ENCODE measurements around the gene ACOXL.
A peak's percentile ranks its signal among the peaks of the same experiment; 100 is the strongest.

ACOXL gene

DNA sequence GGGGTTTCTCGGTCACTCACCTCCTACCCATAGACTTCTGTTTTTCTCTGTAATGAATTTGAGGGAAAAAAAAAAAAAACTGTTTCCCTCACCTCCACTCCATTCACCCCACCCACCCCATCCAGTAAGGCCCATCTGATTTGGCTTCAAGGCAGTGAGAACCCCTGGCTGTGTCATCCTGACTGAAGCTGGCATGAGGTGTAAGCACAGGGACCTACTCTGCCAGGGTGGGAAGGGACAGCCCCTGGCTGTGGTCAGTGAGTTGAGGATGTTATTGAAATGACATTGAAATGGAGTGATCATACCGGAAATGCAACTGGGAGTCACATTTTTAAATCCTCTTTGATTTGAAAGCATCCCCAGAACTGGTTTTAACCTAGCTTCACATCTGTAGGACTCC is 369.2 kb downstream of the ACOXL start:
- no peak overlapping the region for H3K4me3 ChIP-seq (ENCODE audit: low read length)

DNA sequence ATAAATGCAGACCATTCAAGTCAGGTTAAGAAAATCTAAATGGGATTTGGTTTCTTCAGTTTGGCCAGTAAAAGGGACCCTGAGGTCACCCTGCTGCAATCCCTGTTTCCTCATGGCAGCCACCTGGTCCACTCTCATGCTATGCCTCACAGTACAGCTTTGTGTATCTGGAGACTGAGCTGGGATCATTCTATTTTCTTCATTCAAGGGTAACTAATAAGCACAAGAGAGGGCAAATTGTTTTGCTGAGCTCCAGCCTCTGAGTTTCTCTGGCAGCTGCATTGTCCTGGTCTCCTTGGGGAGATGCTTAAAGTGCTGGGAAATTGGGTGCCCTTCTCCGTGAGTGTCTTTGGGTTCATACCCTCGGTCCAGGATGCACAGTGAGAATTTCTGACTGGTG is 369.8 kb downstream of the ACOXL start:
- no CpG with 5 or more reads among the region's 2 CpGs for WGBS (ENCODE audit: insufficient coverage, insufficient read length)
- H3K27me3 ChIP-seq (ENCODE audit: control insufficient read depth, insufficient read depth, low read length) = no peaks in the 10 kb centered on the region
- no peaks in the 10 kb centered on the region for H3K9me3 ChIP-seq (ENCODE audit: control insufficient read depth, insufficient read depth, low read length)
- H3K27ac ChIP-seq (ENCODE audit: low read length) = no peak overlapping the region
- no peak overlapping the region for H3K4me3 ChIP-seq (ENCODE audit: low read length)
- no peak for DNase-seq (ENCODE audit: low read depth, low spot score)
- no peaks in the 10 kb centered on the region for H3K4me1 ChIP-seq (ENCODE audit: control insufficient read depth, insufficient read depth, low read length)
- H3K36me3 ChIP-seq (ENCODE audit: control insufficient read depth, insufficient read depth, low read length) = no peaks in the 10 kb centered on the region

More for the DNA sequence above, 369.2 kb downstream of the ACOXL start:
- Histone ChIP-seq H3K4me1 (ENCODE audit: control insufficient read depth, insufficient read depth, low read length) (no peaks in the 10 kb centered on the region), H3K9me3 (ENCODE audit: control insufficient read depth, insufficient read depth, low read length) (no peaks in the 10 kb centered on the region), H3K36me3 (ENCODE audit: control insufficient read depth, insufficient read depth, low read length) (no peaks in the 10 kb centered on the region), H3K27ac (ENCODE audit: low read length) (no peak overlapping the region), H3K27me3 (ENCODE audit: control insufficient read depth, insufficient read depth, low read length) (no peaks in the 10 kb centered on the region)
- WGBS (ENCODE audit: insufficient coverage, insufficient read length) = no CpG with 5 or more reads among the region's 2 CpGs
- no peak for DNase-seq (ENCODE audit: low read depth, low spot score)

DNA sequence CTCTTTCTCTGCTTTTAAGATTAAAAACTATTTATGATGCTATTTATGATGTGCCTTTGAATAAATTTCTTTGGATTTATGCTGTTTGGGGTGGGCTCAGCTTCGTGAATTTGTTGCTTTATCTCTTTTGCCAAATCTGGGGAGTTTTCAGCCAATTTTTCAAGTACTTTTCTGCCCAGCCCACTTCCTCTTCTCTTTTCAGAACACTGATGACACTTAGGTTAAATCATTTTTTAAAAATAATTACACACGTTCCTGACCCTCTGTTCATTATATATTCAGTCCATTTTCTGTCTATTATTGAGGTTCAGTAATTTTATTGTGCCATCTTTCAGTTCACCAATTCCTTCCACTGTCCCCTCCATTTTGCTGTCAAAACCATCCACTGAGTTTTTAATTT is 373.6 kb downstream of the ACOXL start:
- no peaks in the 10 kb centered on the region for H3K9me3 ChIP-seq (ENCODE audit: control insufficient read depth, insufficient read depth, low read length)
- no peak for DNase-seq (ENCODE audit: low read depth, low spot score)
- H3K4me3 ChIP-seq (ENCODE audit: low read length) = no peak overlapping the region

DNA sequence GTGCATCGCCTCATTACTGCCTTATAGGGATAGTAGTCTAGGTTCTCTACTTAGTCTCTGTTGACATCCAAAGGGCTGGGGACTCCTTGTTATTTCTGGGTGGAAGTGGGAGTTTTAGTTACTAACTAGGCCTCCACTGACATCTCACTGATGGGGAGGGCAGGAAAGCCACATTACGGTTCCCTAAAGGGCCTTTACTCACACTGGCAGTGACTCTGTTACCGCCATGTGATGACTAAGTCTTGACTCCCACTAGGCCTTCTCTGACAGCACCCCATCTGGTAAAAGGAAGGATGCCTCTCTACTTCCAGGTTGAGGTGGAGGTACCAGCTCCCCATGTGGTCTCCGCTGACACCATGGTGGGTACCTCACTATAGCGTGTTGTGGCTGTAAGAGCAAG is 374.3 kb downstream of the ACOXL start:
- H3K27me3 ChIP-seq (ENCODE audit: control insufficient read depth, insufficient read depth, low read length) = no peaks in the 10 kb centered on the region
- H3K36me3 ChIP-seq (ENCODE audit: control insufficient read depth, insufficient read depth, low read length) = no peaks in the 10 kb centered on the region
- WGBS (ENCODE audit: insufficient coverage, insufficient read length) = no CpG with 5 or more reads among the region's 5 CpGs
- no peak for DNase-seq (ENCODE audit: low read depth, low spot score)
- H3K4me1 ChIP-seq (ENCODE audit: control insufficient read depth, insufficient read depth, low read length) = no peaks in the 10 kb centered on the region
- no peak overlapping the region for H3K27ac ChIP-seq (ENCODE audit: low read length)
- H3K9me3 ChIP-seq (ENCODE audit: control insufficient read depth, insufficient read depth, low read length) = no peaks in the 10 kb centered on the region
- no peak overlapping the region for H3K4me3 ChIP-seq (ENCODE audit: low read length)

More for the DNA sequence above, 373.6 kb downstream of the ACOXL start:
- no peaks in the 10 kb centered on the region for H3K36me3 ChIP-seq (ENCODE audit: control insufficient read depth, insufficient read depth, low read length)
- H3K27ac ChIP-seq (ENCODE audit: low read length) = no peak overlapping the region
- no CpG with 5 or more reads among the region's 2 CpGs for WGBS (ENCODE audit: insufficient coverage, insufficient read length)
- no peaks in the 10 kb centered on the region for H3K4me1 ChIP-seq (ENCODE audit: control insufficient read depth, insufficient read depth, low read length)
- no peaks in the 10 kb centered on the region for H3K27me3 ChIP-seq (ENCODE audit: control insufficient read depth, insufficient read depth, low read length)

DNA sequence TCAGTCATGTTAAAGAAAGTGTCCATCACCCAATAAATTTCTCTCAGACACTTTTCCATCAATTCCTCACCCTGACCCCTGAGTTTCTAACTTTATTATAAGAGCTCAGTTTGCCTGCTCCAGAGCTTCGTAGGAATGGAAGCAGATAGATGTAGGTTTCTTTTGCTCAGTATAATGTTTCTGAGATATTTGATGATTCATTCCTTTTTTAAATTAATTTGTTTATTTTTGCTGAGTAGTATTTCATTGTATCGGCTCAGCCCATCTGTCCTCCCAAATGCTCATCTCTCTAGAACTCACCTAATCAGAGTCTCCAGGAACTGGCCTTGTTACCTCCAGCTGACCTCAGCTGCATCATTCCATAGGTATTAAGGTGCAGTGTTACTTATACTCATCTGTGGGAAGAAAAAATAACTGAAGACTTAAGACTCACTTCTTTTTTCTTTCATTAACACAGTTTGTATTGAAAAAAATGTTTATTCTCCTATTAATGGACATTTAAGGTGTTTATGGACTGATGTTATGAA is 376.4 kb downstream of the ACOXL start:
- Histone ChIP-seq H3K4me3 (ENCODE audit: low read length) (no peak overlapping the region), H3K27ac (ENCODE audit: low read length) (no peak overlapping the region)

DNA sequence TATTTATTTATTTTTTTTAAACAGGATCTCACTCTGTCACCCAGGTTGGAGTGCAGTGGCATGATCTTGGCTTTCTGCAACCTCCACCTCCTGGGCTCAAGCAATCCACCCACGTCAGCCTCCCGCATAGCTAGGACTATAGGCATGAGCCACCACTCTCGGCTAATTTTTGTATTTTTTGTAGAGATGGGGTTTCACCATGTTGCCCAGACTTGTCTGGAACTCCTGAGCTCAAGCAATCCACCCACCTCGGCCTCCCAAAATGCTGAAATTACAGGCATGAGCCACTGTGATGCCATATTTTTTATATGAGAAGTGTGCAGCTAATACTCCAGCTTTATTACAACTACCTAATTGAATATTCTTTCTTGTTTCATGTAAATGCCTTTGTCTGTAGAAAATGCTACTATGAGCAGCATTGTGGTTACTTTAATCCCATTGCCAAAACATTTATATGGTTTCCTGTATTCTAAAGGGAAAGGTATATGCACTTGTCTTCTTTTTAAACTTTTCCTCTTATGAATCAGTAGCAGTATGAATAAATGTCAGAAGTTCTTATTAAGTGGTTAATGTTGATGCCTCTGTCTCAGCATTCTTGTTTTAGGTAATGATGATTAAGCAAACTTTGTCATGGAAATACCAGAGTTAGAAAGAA is 378.9 kb downstream of the ACOXL start:
- no peak overlapping the region for H3K4me3 ChIP-seq (ENCODE audit: low read length)
- no CpG with 5 or more reads among the region's 4 CpGs for WGBS (ENCODE audit: insufficient coverage, insufficient read length)
- H3K36me3 ChIP-seq (ENCODE audit: control insufficient read depth, insufficient read depth, low read length) = no peaks in the 10 kb centered on the region

More for the DNA sequence above, 376.4 kb downstream of the ACOXL start:
- Histone ChIP-seq H3K27me3 (ENCODE audit: control insufficient read depth, insufficient read depth, low read length) (no peaks in the 10 kb centered on the region), H3K9me3 (ENCODE audit: control insufficient read depth, insufficient read depth, low read length) (no peaks in the 10 kb centered on the region), H3K4me1 (ENCODE audit: control insufficient read depth, insufficient read depth, low read length) (no peaks in the 10 kb centered on the region), H3K36me3 (ENCODE audit: control insufficient read depth, insufficient read depth, low read length) (no peaks in the 10 kb centered on the region)
- no peak for DNase-seq (ENCODE audit: low read depth, low spot score)
- WGBS (ENCODE audit: insufficient coverage, insufficient read length) = no CpG with 5 or more reads among the region's 2 CpGs

DNA sequence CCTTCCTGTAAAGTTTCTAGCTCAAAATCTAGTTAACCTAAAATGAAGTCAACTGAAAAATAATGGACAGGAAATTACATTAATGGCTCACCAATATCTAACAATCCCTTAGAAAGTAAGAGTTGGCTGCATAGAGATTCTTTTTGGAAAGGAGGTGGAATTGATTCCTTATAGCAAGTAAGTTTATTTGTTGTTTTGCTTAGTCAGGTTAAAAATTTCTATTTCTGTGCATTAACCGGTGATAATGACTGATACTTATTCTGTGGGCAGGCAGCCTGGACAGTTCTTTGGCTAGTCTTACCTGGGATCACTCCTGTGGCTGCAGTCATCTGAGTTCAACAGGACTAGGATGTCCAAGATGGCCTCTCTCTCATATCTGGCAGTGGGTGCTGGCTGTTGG is 381.5 kb downstream of the ACOXL start:
- H3K36me3 ChIP-seq (ENCODE audit: control insufficient read depth, insufficient read depth, low read length) = no peaks in the 10 kb centered on the region
- H3K4me3 ChIP-seq (ENCODE audit: low read length) = no peak overlapping the region
- no peak overlapping the region for H3K27ac ChIP-seq (ENCODE audit: low read length)
- H3K27me3 ChIP-seq (ENCODE audit: control insufficient read depth, insufficient read depth, low read length) = peaks cover 13% of the 10 kb centered on the region
- no peaks in the 10 kb centered on the region for H3K9me3 ChIP-seq (ENCODE audit: control insufficient read depth, insufficient read depth, low read length)
- WGBS (ENCODE audit: insufficient coverage, insufficient read length) = no CpG with 5 or more reads among the region's 1 CpG
- H3K4me1 ChIP-seq (ENCODE audit: control insufficient read depth, insufficient read depth, low read length) = peaks cover 7% of the 10 kb centered on the region
- no peak for DNase-seq (ENCODE audit: low read depth, low spot score)

More for the DNA sequence above, 378.9 kb downstream of the ACOXL start:
- Histone ChIP-seq H3K27me3 (ENCODE audit: control insufficient read depth, insufficient read depth, low read length) (no peaks in the 10 kb centered on the region), H3K27ac (ENCODE audit: low read length) (no peak overlapping the region), H3K4me1 (ENCODE audit: control insufficient read depth, insufficient read depth, low read length) (no peaks in the 10 kb centered on the region), H3K9me3 (ENCODE audit: control insufficient read depth, insufficient read depth, low read length) (no peaks in the 10 kb centered on the region)
- DNase-seq (ENCODE audit: low read depth, low spot score) = no peak

DNA sequence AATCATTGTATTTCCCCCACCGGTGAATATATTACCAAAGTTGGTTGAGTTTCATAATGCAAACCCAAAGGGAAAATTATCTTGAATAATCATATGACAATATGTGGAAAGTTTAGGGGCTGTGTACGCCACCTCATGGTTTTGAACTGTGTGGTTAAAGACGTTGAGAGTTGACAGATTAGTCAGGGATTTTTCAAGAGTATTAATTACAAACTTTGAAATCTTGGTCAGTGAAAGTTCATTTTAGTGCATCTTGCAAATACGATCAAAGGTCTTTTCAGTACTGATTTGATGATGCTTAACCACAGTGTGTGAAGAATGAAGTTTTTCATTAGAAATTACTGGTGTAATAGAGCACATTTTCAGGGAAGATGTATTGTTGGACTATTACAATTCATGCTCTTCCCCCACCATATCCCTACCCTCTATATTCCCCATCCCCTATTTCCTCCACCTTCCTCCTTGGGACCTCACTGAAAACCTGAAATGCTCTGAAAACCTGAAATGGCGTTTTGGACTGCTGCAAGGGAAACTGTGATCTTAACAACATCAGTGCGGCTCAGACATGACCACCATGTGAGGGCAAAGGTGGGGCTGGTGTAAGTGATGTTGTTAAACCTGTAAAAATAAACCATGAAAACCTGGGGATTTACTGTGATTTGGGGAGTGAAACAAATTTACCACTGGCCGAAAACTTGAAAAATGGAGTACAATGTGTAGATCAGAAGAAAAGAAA is 383.8 kb downstream of the ACOXL start:
- WGBS (ENCODE audit: insufficient coverage, insufficient read length) = no CpG with 5 or more reads among the region's 7 CpGs
- H3K4me3 ChIP-seq (ENCODE audit: low read length) = no peak overlapping the region
- DNase-seq (ENCODE audit: low read depth, low spot score) = no peak

DNA sequence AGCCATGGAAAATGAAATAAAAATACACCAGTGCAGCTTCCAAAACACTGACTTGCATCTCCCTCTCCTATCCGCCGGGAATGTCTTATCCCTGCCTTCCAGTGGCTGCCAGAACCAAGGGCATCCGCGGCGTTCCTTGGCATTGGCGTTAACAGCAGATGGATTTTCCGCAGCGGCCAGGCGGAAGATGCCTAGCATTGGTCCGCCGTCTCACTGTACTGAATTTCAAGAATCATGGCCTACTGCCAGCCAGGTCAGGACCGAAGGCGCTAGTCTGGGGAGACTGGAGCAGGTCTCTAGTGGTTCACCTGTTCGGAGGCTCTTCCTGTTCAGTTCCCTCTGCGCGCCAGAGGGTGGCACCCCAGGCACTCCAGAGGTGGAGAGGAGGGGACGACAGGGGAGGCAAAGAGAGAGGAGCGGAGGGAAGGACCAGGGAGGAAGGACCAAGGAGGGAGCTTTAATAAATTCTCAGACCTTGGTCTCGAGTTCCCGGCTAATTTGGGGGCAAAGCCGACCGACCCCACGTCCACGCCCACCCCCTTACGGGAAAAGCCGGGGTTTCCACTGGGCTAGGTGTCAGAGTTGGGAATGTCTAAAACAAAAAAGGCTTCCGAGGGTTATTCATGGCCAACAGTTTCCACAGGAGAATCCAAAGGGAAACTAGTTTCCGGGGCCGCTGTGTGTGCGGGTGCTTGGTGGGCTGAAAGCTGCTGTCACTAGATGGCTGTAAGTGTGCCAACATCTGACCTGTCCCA is 384.6 kb downstream of the ACOXL start:
- H3K4me1 ChIP-seq (ENCODE audit: control insufficient read depth, insufficient read depth, low read length) = peaks cover 10% of the 10 kb centered on the region
- H3K27ac ChIP-seq (ENCODE audit: low read length) = no peak overlapping the region
- no peaks in the 10 kb centered on the region for H3K36me3 ChIP-seq (ENCODE audit: control insufficient read depth, insufficient read depth, low read length)
- H3K27me3 ChIP-seq (ENCODE audit: control insufficient read depth, insufficient read depth, low read length) = peaks cover 31% of the 10 kb centered on the region
- DNase-seq (ENCODE audit: low read depth, low spot score) = no peak
- no peaks in the 10 kb centered on the region for H3K9me3 ChIP-seq (ENCODE audit: control insufficient read depth, insufficient read depth, low read length)
- peak overlapping the region; percentile 33; the same call in 1 of the 2 replicates for H3K4me3 ChIP-seq (ENCODE audit: low read length)
- no CpG with 5 or more reads among the region's 30 CpGs for WGBS (ENCODE audit: insufficient coverage, insufficient read length)

More for the DNA sequence above, 383.8 kb downstream of the ACOXL start:
- Histone ChIP-seq H3K9me3 (ENCODE audit: control insufficient read depth, insufficient read depth, low read length) (no peaks in the 10 kb centered on the region), H3K4me1 (ENCODE audit: control insufficient read depth, insufficient read depth, low read length) (peaks cover 10% of the 10 kb centered on the region), H3K27ac (ENCODE audit: low read length) (no peak overlapping the region), H3K27me3 (ENCODE audit: control insufficient read depth, insufficient read depth, low read length) (peaks cover 27% of the 10 kb centered on the region), H3K36me3 (ENCODE audit: control insufficient read depth, insufficient read depth, low read length) (no peaks in the 10 kb centered on the region)

Data from iPS DF 6.9 (cell line).